Measurements from ENCODE around the gene OTULINL.

Gene OTULINL

DNA sequence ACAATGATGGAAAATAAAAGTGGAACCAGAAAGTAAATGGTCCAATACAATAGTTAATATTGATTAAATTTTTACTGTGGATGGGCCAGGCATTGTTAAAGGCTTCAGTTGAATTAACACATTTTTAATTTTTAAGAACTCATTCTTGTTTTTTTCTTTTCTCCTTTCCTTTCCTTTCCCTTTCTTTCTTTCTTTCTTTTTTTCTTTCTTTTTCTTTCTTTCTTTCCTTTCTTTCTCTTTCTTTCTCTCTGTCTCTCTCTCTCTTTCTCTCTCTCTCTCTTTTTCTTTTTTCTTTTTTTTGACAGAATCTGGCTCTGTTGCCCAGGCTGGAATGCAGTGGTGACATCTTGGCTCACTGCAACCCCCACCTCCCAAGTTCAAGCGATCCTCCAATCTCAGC lies 13.3 kb upstream of the OTULINL start:
- DNase-seq, result no peak
- no peak for TF ChIP-seq GATA1 (IDR thresholded peaks at IDR 0.05; ENCODE audit: low read depth, low read length)
- TF ChIP-seq POLR2A (IDR thresholded peaks at IDR 0.05; ENCODE audit: low read length), result no peak

DNA sequence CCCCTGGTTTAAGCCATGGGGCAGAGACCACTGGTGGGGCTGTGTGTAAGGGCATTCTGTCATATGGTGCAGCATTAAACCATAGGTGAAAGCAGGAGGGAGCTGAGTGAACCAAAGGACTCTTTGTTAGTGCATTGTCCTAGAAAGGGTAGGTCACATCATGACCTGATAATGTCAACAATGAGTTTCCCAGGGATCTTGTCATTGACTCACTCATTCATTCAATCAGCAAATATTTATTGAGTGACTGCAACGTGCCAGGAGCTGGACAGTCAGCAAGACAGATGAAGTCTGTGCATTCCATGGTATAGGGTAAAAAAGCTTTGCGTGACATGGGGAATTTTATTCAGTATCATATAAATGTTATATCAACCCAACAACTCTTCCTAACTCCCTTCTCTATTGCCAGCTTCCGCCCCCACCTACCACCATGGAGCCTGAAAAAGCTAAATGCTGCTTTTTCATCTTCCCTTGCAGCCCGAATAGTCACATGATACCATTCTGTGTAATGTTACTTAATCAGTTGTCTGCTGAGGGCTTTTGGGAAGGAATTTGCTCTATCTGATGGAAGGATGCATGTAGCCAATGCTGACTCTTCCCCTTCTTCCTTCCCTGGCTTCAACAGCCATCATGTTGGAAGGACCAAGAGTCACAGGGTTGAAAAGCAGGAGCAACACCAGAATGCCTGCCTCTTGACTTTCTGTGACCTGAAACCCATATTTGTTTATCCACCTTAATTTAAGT lies 11.5 kb upstream of the OTULINL start:
- no peak for DNase-seq
- no peak for TF ChIP-seq POLR2A (IDR thresholded peaks at IDR 0.05; ENCODE audit: low read length)
- TF ChIP-seq GATA1 (IDR thresholded peaks at IDR 0.05; ENCODE audit: low read depth, low read length), result no peak

DNA sequence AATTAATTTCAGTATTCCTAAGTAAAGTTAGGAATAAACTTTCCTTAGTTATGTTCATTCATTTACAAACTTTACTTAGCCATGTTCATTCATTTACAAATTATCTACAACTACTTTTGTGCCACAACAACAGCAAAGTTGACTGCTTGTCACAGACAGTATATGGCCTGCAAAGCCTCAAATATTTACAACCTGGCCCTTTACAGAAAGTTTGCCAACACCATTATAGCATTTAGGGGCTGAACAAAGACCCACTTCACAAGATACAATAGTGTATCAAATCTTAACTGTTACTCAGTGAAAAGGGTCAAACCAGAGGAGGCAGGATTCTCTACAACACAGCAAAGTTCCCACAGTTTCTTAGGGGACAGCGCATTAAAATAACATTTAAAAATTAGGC lies 9.7 kb upstream of the OTULINL start:
- TF ChIP-seq POLR2A (IDR thresholded peaks at IDR 0.05; ENCODE audit: low read length) (no peak), GATA1 (IDR thresholded peaks at IDR 0.05; ENCODE audit: low read depth, low read length) (no peak)
- no peak for DNase-seq

DNA sequence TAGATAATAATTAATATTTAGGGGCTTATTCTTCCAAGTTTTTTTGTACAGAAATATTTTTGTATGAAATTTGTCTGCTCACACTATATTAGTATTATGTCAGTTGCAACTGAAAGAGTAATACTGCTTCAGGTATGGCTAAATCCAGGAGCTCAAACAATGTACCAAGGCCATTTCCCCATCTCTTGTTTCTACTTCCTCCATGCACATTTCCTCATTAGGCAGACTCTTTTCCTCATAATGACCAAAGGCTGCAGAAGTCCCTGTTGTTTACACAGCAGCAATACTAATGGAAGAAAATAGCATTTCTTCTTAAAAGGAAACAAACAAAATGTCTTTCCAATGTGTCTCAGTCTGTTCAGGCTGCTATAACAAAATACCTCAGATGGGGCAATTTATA lies 9.2 kb upstream of the OTULINL start:
- no peak for TF ChIP-seq GATA1 (IDR thresholded peaks at IDR 0.05; ENCODE audit: low read depth, low read length)
- no peak for DNase-seq

GRCh38 chr5:14572836-14573235 lies 8.8 kb upstream of the OTULINL start:
- no peak for DNase-seq
- TF ChIP-seq GATA1 (IDR thresholded peaks at IDR 0.05; ENCODE audit: low read depth, low read length), result no peak
- TF ChIP-seq POLR2A (IDR thresholded peaks at IDR 0.05; ENCODE audit: low read length), result no peak

GRCh38 chr5:14574096-14574495 lies 7.5 kb upstream of the OTULINL start:
- no peak for DNase-seq
- TF ChIP-seq GATA1 (IDR thresholded peaks at IDR 0.05; ENCODE audit: low read depth, low read length), result no peak

DNA sequence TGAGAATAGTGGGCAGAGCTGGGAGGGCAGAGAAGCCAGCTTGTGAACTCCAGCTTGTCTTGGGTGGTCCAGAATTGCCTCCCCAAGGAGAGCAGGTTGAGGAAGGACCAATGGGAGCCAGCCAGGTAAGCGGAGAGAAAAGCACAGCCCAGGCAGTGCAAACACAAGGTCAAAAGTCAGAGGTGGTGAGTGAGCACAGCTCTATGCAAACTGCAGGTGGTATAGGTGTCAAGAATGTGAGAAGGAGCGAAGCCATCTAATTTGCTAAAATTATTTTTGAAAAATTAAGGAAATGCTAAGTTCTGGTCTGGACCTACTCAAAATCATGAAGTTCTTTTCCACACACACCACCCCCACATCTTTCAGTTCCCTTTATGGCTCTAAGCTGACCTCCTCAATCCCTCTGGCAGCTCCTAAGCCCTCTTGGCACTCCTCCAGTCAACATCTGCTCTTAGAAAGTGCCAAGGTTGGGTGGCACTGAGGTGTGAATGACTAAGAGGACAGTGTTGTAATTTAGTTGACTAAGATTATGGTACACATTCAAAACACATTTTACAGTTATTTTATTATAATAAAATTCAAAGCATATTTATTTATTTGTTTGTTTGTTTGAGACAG lies 6.6 kb upstream of the OTULINL start:
- TF ChIP-seq GATA1 (IDR thresholded peaks at IDR 0.05; ENCODE audit: low read depth, low read length) (no peak), POLR2A (IDR thresholded peaks at IDR 0.05; ENCODE audit: low read length) (no peak)
- no peak for DNase-seq

GRCh38 chr5:14576206-14576605 lies 5.4 kb upstream of the OTULINL start:
- TF ChIP-seq POLR2A (IDR thresholded peaks at IDR 0.05; ENCODE audit: low read length), result no peak
- no peak for TF ChIP-seq GATA1 (IDR thresholded peaks at IDR 0.05; ENCODE audit: low read depth, low read length)
- no peak for DNase-seq

DNA sequence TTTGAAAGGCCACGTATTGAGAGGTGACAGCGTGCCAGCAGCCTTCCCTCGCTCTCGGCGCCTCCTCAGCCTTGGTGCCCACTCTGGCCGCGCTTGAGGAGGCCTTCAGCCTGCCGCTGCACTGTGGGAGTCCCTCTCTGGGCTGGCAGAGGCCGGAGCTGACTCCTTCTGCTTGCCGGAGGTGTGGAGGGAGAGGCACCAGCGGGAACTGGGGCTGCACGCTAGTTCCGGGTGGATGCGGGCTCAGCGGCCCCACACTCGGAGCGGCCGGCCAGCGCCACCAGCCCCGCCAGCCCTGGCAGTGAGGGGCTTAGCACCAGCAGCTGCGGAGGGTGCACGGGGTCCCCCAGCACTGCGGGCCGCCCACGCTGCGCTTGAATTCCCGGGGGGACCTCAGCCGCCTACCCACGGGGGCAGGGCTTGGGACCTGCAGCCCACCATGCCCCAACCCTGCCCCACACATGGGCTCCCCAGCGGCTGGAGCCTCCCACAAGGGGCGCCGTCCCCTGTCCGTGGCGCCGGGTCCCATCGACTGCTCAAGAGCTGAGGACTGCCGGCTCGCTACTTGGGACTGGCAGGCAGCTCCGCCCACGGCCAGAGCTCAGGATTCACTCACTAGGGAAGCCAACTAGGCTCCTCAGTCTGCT lies 4.4 kb upstream of the OTULINL start:
- no peak for DNase-seq
- no peak for TF ChIP-seq GATA1 (IDR thresholded peaks at IDR 0.05; ENCODE audit: low read depth, low read length)
- no peak for TF ChIP-seq POLR2A (IDR thresholded peaks at IDR 0.05; ENCODE audit: low read length)

DNA sequence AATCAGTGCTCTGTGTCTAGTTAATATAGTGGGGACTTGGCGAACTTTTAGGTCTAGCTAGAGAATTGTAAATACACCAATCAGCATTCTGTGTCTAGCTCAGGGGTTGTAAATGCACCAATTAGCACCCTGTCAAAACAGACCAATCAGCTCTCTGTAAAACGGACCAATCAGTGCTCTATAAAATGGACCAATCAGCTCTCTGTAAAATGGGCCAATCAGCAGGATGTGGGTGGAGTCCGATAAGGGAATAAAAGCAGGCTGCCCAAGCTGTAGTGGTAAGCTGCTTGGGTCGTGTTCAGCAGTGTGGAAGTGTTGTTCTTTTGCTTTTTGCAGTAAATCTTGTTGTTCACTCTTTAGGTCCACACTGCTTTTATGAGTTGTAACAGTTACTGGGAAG lies 3.6 kb upstream of the OTULINL start:
- peak; percentile 10 to 24 for DNase-seq
- TF ChIP-seq GATA1 (IDR thresholded peaks at IDR 0.05; ENCODE audit: low read depth, low read length) (no peak), POLR2A (IDR thresholded peaks at IDR 0.05; ENCODE audit: low read length) (no peak)

DNA sequence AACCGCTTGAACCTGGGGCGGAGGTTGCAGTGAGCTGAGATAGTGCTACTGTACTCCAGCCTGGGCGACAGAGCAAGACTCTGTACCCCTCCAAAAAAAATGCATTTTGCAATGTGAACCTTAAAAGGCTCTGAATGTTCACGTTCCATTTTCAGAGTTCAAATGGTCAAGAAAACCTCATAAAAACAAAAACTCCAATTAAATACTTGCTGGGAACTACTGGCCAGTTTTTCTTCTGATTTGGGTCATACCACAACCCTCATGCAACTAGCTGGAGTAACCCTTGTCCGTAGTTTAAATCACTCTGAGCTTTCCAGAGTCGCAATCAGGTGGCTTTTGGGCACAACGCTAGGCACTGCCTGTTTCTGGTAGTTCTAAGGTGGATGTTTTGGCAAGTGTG lies 2.3 kb upstream of the OTULINL start:
- DNase-seq, result no peak
- no peak for TF ChIP-seq POLR2A (IDR thresholded peaks at IDR 0.05; ENCODE audit: low read length)
- no peak for TF ChIP-seq GATA1 (IDR thresholded peaks at IDR 0.05; ENCODE audit: low read depth, low read length)

GRCh38 chr5:14579731-14580397 lies 1.7 kb upstream of the OTULINL start:
- DNase-seq, result no peak
- TF ChIP-seq POLR2A (IDR thresholded peaks at IDR 0.05; ENCODE audit: low read length) (no peak), GATA1 (IDR thresholded peaks at IDR 0.05; ENCODE audit: low read depth, low read length) (no peak)

DNA sequence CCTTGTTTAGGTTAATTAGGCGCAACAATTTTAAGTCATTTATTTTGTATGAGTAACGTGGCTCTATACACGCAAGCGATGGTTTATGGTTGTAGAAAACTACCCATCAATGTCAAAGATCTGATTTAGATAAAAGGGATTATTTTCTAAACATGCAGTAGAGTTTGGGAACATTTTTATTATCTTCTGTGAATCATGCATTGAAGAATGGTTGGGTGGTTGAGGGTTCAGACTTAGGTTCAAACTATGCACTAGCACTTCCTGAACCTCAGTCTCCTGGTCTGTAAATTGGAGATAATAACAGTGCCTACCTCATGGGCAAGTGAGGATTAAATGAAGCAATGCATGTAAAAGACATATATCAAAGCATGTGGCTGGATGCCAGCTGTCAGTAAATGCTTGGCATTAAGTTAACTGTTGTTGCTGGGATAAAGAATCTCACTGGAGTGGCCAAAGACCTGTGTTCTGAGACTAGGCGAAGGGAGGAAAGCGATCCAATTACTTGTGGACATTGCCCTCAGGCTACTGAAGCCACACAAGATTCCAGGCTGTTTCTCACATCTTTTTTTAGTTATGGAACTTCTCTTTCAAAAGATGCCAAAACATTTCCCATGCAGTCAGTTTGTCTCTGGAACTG lies 1.1 kb upstream of the OTULINL start:
- no peak for DNase-seq
- TF ChIP-seq POLR2A (IDR thresholded peaks at IDR 0.05; ENCODE audit: low read length) (no peak), GATA1 (IDR thresholded peaks at IDR 0.05; ENCODE audit: low read depth, low read length) (no peak)

Data from erythroblast (primary cell).